Endothelial cell of umbilical vein (primary cell): Measurements from ENCODE around the gene GOLT1A. TPM values are rescaled to one million over a fixed set of nuclear protein-coding genes. Genes with fewer than 3 reads are reported as not detected.

Experiments used
- BruUV-seq: library from RNA; stranded (reverse); fragments of 400-500 nt; replicated peaks from 2 replicates; lab custom pipeline; 2021; lab: Mats Ljungman, UMichigan
- CTCF ChIA-PET: fragments of 300-600, 350-600 bp; sonication (Branson Sonifier 250); formaldehyde crosslinking; loops from one replicate; lab custom pipeline; 2021; ENCODE audit warnings: antibody characterized with exemption, inconsistent platforms; lab: Charles Lee
- POLR2A ChIA-PET: fragments of 300-600, 350-600 bp; sonication (Branson Sonifier 250); formaldehyde crosslinking; loops from one replicate; lab custom pipeline; 2021; ENCODE audit warnings: antibody characterized with exemption, inconsistent platforms; lab: Charles Lee
- DNase-seq: peaks from one replicate; pipeline ENCODE4 v3.0.0-alpha.2; 2011; ENCODE audit warnings: low read depth, low spot score
- FAIRE-seq: peaks from 2 replicates; lab custom pipeline; 2011; peaks lifted over from hg19 to GRCh38; lab: Jason Lieb, UNC
- H2AFZ ChIP-seq: 2 replicates; pipeline ENCODE4 v1.6.0; 2012; ENCODE audit warnings: low read depth, low read length, control low read depth, inconsistent platforms
- H3K27ac ChIP-seq: 2 replicates; pipeline ENCODE4 v1.5.1; 2011; ENCODE audit warnings: low read depth, mild to moderate bottlenecking, control low read depth, low read length, moderate library complexity; ENCODE audit not compliant: insufficient read depth
- H3K27me3 ChIP-seq, 2 experiments: 2 replicates each; pipeline versions ENCODE4 v1.6.0 to v1.6.1; 2011; ENCODE audit warnings: low read length in 2 of 2, mixed read lengths in 1 of 2; ENCODE audit not compliant: control insufficient read depth in 2 of 2, insufficient read depth in 2 of 2
- H3K36me3 ChIP-seq, 2 experiments: 2 replicates in 1 of 2; 3 replicates in 1 of 2; pipeline ENCODE4 v1.5.1; 2011; ENCODE audit warnings: low read length in 2 of 2, mild to moderate bottlenecking in 1 of 2, moderate library complexity in 1 of 2; ENCODE audit not compliant: control insufficient read depth in 2 of 2, insufficient read depth in 2 of 2; ENCODE audit errors: extremely low read depth in 1 of 2
- H3K4me1 ChIP-seq: 3 replicates; pipeline ENCODE4 v1.5.1; 2011; ENCODE audit warnings: mild to moderate bottlenecking, low read length; ENCODE audit not compliant: control insufficient read depth, insufficient read depth; ENCODE audit errors: extremely low read depth
- H3K4me2 ChIP-seq: 2 replicates; pipeline ENCODE4 v1.6.1; 2011; ENCODE audit warnings: low read length, control low read depth, mixed read lengths; ENCODE audit not compliant: insufficient read depth
- H3K4me3 ChIP-seq, 3 experiments: fragments of 200-600 bp in 1 of 3; sonication (generic), shearing (Covaris generic) in 1 of 3; replicated peaks in 1 of 3; 2 replicates each; pipeline ENCODE4 v1.5.1; 2011 to 2016; ENCODE audit warnings: control low read depth in 3 of 3, low read length in 3 of 3, mild to moderate bottlenecking in 2 of 3, inconsistent platforms in 1 of 3, low read depth in 1 of 3, moderate library complexity in 1 of 3; ENCODE audit not compliant: insufficient read depth in 1 of 3
- H3K79me2 ChIP-seq: 2 replicates; pipeline ENCODE4 v1.6.0; 2012; ENCODE audit warnings: low read length, inconsistent platforms; ENCODE audit not compliant: control insufficient read depth, insufficient read depth
- H3K9ac ChIP-seq: replicated peaks from 2 replicates; pipeline ENCODE3; 2011; ENCODE audit warnings: low read length, control low read depth; ENCODE audit not compliant: insufficient read depth; ENCODE audit errors: extremely low read depth
- H3K9me1 ChIP-seq: replicated peaks from 3 replicates; pipeline ENCODE4 v1.6.0; 2011; ENCODE audit warnings: mild to moderate bottlenecking, low read length; ENCODE audit not compliant: control insufficient read depth, insufficient read depth; ENCODE audit errors: extremely low read depth
- H3K9me3 ChIP-seq: replicated peaks from 2 replicates; pipeline ENCODE4 v1.5.1; 2012; ENCODE audit warnings: low read length, inconsistent platforms; ENCODE audit not compliant: control insufficient read depth, insufficient read depth
- H4K20me1 ChIP-seq: replicated peaks from 2 replicates; pipeline ENCODE3; 2011; ENCODE audit warnings: mild to moderate bottlenecking, low read length; ENCODE audit not compliant: control insufficient read depth, insufficient read depth; ENCODE audit errors: extremely low read depth
- CTCF ChIP-seq, 2 donors: IDR thresholded peaks; 1 replicate in 1 of 2; 2 replicates in 1 of 2; pipeline ENCODE4 v1.5.1; 2011; ENCODE audit warnings: low read length in 2 of 2, mild to moderate bottlenecking in 2 of 2, moderate library complexity in 2 of 2, control low read depth in 1 of 2, inconsistent platforms in 1 of 2, low read depth in 1 of 2; ENCODE audit not compliant: insufficient read depth in 1 of 2; ENCODE audit errors: extremely low read depth in 1 of 2
- EZH2 ChIP-seq: IDR thresholded peaks from 2 replicates; pipeline ENCODE4 v1.6.1; 2012; ENCODE audit warnings: borderline replicate concordance, low read depth, mild to moderate bottlenecking, moderate library complexity, low read length, inconsistent platforms; ENCODE audit not compliant: severe bottlenecking
- FOS ChIP-seq: IDR thresholded peaks from 2 replicates; pipeline ENCODE4 v1.6.1; 2011; ENCODE audit warnings: mild to moderate bottlenecking, low read length, moderate library complexity, borderline replicate concordance; ENCODE audit not compliant: insufficient read depth
- GATA2 ChIP-seq: IDR thresholded peaks from 2 replicates; pipeline ENCODE4 v1.7.0; 2011; ENCODE audit warnings: low read depth, mild to moderate bottlenecking, moderate library complexity, mixed read lengths, low read length; ENCODE audit not compliant: insufficient read length, insufficient read depth
- JUN ChIP-seq: IDR thresholded peaks from 2 replicates; pipeline ENCODE4 v1.6.1; 2011; ENCODE audit warnings: borderline replicate concordance, low read depth; ENCODE audit not compliant: insufficient read length, insufficient read depth
- MAX ChIP-seq: IDR thresholded peaks from 2 replicates; pipeline ENCODE4 v1.6.1; 2011; ENCODE audit not compliant: insufficient read depth, insufficient read length
- MYC ChIP-seq: IDR thresholded peaks from one replicate; pipeline ENCODE4 v1.6.1; 2011; ENCODE audit warnings: mild to moderate bottlenecking, low read depth, low read length
- POLR2A ChIP-seq: IDR thresholded peaks from 2 replicates; pipeline ENCODE4 v1.6.1; 2012; ENCODE audit warnings: low read depth, mild to moderate bottlenecking, control low read depth, low read length
- POLR2AphosphoS5 ChIP-seq: IDR thresholded peaks from 2 replicates; pipeline ENCODE4 v1.6.1; 2012; ENCODE audit warnings: low read depth, mild to moderate bottlenecking, control low read depth, low read length, moderate library complexity; ENCODE audit not compliant: insufficient read depth
- dilution Hi-C: fragments of 300-500 bp; cut with MboI; formaldehyde crosslinking; loops from one replicate; pipeline ENCODE4 v1.15.0; 2019; ENCODE audit warnings: low sequenced_read_pairs; ENCODE audit not compliant: extremely low pct_ligation_motif_present
- intact Hi-C: fragments of 100-400 bp; cut with micrococcal nuclease; formaldehyde crosslinking; loops from one replicate; pipeline ENCODE4 v1.10.0; 2022
- polyA plus RNA-seq, 4 experiments: library from polyadenylated mRNA; depleted of rRNA in 3 of 4; stranded (reverse) in 3 of 4; unstranded in 1 of 4; fragments of >200 nt; gene quantifications; 2 replicates each; pipeline versions ENCODE4 v1.2.1 to v1.2.3, GENCODE V29; 2011 to 2012; ENCODE audit warnings: missing spikeins in 1 of 4
- total RNA-seq: library from RNA; stranded (reverse); gene quantifications from 2 replicates; pipeline ENCODE4 v1.2.3, GENCODE V29; 2021

GOLT1A gene
- total and polyA plus RNA-seq, 2 donors (not counting 3 experiments of a cell fraction or from before 2014, with no cell fraction given) = not detected

DNA sequence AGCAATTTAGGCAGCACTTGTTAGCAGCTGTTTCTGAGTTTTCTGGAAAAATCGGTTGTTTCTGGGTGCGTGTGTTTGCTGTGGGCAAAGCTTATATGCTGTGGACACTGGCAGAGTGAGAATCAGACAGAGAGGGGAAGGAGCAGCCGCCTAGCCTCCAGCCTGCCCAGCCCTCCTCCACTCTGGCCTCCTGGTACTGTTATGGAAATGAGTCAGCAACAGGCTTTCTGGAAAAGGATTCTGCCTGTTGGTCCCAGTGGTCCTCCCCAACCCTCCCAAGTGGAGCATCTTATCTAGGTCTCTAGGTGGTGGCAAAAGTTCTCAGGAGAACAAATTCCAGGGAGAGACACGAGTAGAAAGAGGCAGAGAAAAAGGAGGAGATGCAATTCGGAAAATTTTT is 42.2 kb upstream of the GOLT1A start:
- DNase-seq = peak; percentile 11
- Histone ChIP-seq H3K9ac (no peak overlapping the region), H3K4me3 (no peak overlapping the region), H3K4me2 (no peak overlapping the region), H3K27ac (no peak overlapping the region), H3K79me2 (no peaks in the 10 kb centered on the region), H4K20me1 (no peaks in the 10 kb centered on the region), H2AFZ (no peak overlapping the region), H3K9me1 (no peaks in the 10 kb centered on the region), H3K36me3 (no peaks in the 10 kb centered on the region), H3K9me3 (no peaks in the 10 kb centered on the region), H3K4me1 (no peaks in the 10 kb centered on the region), H3K27me3 (no peaks in the 10 kb centered on the region)
- no TSS peak for BruUV-seq
- FAIRE-seq = peak; percentile 46
- intact Hi-C loops (loop anchor here (5.0 kb wide), 1 partner anchor 246 kb away; no protein-coding TSS in a partner anchor), dilution Hi-C loops (no loop called here)
- ChIA-PET POLR2A (no interaction called here), CTCF (interaction anchor here (0.5 to 9.8 kb wide), 8 partner anchors 42 to 250 kb away, joined by 3 to 318 read pairs (median 8); partner anchors contain the start of genes GOLT1A and PLEKHA6)
- TF ChIP-seq MYC (no peak), JUN (no peak), MAX (no peak), CTCF (IDR thresholded peaks at IDR 0.05; ENCODE audit: extremely low read depth in 1 of 2, insufficient read depth in 1 of 2, low read depth in 1 of 2, low read length in 2 of 2) (no peak), FOS (no peak), POLR2AphosphoS5 (no peak), POLR2A (no peak), EZH2 (no peak), GATA2 (no peak)
